ENCODE measurements around the gene SMARCC1.

- TF ChIP-seq POLR2A (IDR thresholded peaks at IDR 0.05): no peak
- no peak for TF ChIP-seq CTCF (IDR thresholded peaks at IDR 0.05)
- TF ChIP-seq POLR2AphosphoS5 (IDR thresholded peaks at IDR 0.05): no peak
Measured at GRCh38 chr3:47577583-47578118, 204.0 kb downstream of the SMARCC1 start.
